Muscle of leg (tissue), 11 donors: ENCODE measurements around the gene PDGFRB. TPM values are rescaled to one million over a fixed set of nuclear protein-coding genes. Genes with fewer than 3 reads are reported as not detected.
A peak's percentile ranks its signal among the peaks of the same experiment; 100 is the strongest.
"Not testable (repeated sequence)": the region's sequence is repeated elsewhere in the genome, so short reads cannot be mapped to it uniquely, and the experiment has no call there.

Experiments used
- DNase-seq: peaks from one replicate; pipeline ENCODE4 v3.0.0; 2013
- H3K27ac ChIP-seq: one replicate; pipeline ENCODE4 v1.5.1; 2013; ENCODE audit warnings: mild to moderate bottlenecking, low read length, control low read depth
- H3K27me3 ChIP-seq: one replicate; pipeline ENCODE4 v1.6.1; 2013; ENCODE audit warnings: low read length; ENCODE audit not compliant: control insufficient read depth, insufficient read depth
- H3K36me3 ChIP-seq: one replicate; pipeline ENCODE4 v1.6.1; 2013; ENCODE audit warnings: low read length; ENCODE audit not compliant: control insufficient read depth, insufficient read depth
- H3K4me1 ChIP-seq: one replicate; pipeline ENCODE4 v1.6.1; 2013; ENCODE audit warnings: low read length; ENCODE audit not compliant: control insufficient read depth, insufficient read depth
- H3K4me3 ChIP-seq: one replicate; pipeline ENCODE4 v1.5.1; 2013; ENCODE audit warnings: low read length, control low read depth
- H3K9me3 ChIP-seq: replicated peaks from 2 replicates; pipeline ENCODE4 v1.6.1; 2013; ENCODE audit warnings: low read depth, low read length; ENCODE audit not compliant: control insufficient read depth
- WGBS: methylation state at CpG from one replicate; pipeline ENCODE4 v1.1.5; 2013; ENCODE audit warnings: missing lambda C conversion rate; ENCODE audit not compliant: insufficient coverage; 5-methylcytosine and 5-hydroxymethylcytosine counted together
- polyA plus RNA-seq, 8 donors: library from polyadenylated mRNA; unstranded; fragments of 120-200 nt; gene quantifications; one replicate each; pipeline versions ENCODE4 v1.2.1 to v1.2.3, GENCODE V29; 2013; ENCODE audit warnings: inconsistent platforms in 1 of 8, low replicate concordance in 1 of 8; ENCODE audit not compliant: insufficient read length in 8 of 8, insufficient read depth in 1 of 8
- total RNA-seq: library from RNA; stranded (reverse); fragments of 120-200 nt; gene quantifications from one replicate; pipeline ENCODE4 v1.2.4, GENCODE V29; 2013

Gene PDGFRB
- total and polyA plus RNA-seq, 9 donors = 109 to 152 (median 129) TPM

DNA sequence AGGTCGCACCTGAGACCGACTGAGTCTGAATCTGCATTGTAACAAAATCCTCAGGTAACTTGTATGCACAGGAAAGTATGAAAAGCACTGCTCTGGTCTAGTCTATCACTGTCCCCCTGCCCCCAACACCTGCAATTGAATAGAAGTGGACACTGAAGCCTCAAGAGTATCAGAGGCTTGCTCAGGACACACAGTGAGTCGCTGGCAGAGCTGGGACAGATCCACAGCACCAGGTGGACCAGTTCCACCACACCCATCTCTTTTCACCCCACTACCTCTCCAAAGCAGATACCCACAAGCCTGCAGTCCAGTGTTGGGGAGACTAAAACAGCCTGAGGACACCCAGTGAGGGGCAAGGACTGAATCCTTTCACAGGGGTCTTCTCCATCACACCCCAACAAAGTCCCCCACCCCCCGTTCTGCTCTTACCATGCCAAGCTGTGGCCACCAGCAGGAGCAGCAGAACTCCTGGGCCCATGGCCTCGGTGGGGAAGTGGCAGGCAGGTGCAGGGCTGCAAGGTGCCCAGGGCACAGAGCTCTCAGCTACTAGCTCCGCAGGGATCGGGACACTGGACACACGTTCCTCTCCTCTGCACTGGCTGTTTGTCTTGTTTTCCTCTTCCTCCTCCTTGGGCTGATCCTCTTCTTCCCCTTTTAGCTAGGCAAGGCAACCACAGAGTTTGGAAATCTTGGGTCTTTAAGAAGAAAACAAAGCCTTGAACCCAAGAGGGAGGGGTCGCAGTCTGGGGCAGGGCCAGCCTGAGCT, 69.5 kb downstream of the PDGFRB start, which contains the start of gene CSF1R:
TSS of gene CSF1R (minus strand) at position 605 of the 766 bp plus-strand sequence. CDS start at position 478, 127 bp downstream.
- peaks cover 10% of the 10 kb centered on the region for H3K4me1 ChIP-seq
- no peak for DNase-seq
- peak within 1 kb of the TSS; percentile 13 for H3K27ac ChIP-seq
- no peaks in the 10 kb centered on the region for H3K9me3 ChIP-seq
- 79% methylated on average over 5 of the region's 9 CpGs for WGBS
- peaks cover 4% of the 10 kb centered on the region for H3K27me3 ChIP-seq
- peak within 1 kb of the TSS; percentile 33 for H3K4me3 ChIP-seq
- no peaks in the 10 kb centered on the region for H3K36me3 ChIP-seq

DNA sequence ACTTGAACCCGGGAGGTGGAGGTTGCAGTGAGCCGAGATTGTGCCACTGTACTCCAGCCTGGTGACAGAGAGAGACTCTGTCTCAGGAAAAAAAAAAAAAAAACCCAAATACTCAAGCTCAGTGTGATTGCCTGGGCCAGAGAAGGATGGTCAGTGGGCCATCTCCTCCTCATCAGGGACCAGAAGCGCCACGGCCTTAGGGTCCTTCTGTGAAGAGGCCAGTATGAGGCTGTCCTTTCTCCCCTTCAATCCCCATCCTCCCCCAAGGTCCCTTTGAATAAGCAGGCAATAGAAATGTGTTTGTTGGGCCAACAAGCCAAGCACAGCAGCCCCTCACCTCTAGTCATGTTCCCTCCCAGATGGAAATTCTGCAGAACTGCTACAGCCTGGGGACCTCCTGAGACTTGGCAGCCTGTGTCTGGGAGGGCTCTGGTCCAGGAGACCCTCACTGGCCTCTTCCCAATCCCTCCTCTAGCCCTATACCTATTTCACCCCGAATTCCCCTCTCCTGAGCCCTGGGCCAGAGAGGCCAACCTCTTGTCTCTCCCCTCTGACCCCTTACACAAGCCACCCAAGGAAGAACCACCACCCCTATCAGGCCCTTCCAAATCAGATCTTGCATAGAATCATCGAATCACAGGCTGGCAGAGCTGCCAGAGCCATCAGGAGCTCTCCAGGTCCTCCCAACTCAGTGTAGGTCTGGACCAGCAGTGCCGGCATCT, 70.3 kb downstream of the PDGFRB start:
- 85% methylated on average over 2 of the region's 7 CpGs for WGBS
- DNase-seq = no peak
- Histone ChIP-seq H3K4me1 (peaks cover 10% of the 10 kb centered on the region), H3K27ac (peak overlapping the region; percentile 13), H3K27me3 (peaks cover 4% of the 10 kb centered on the region), H3K36me3 (no peaks in the 10 kb centered on the region), H3K9me3 (no peaks in the 10 kb centered on the region), H3K4me3 (peak overlapping the region; percentile 33)

DNA sequence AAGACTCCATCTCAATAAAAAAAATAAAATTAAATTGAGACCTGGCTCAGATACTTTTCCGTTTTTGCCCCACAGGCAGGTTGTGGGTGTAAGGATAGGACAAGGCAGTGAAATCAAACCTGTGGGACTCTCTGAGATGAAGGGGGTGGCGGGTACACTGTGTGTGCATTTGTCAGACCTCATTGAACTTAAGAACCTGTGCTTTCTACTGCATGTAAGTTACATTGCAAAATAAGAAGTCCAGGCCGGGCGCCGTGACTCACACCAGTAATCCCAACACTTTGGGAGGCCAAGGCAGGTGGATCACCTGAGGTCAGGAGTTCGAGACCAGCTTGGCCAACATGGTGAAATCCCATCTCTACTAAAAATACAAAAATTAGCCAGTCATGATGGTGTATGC, 70.9 kb downstream of the PDGFRB start:
- not testable (repeated sequence) for H3K27me3 ChIP-seq, DNase-seq, H3K9me3 ChIP-seq, H3K27ac ChIP-seq, H3K36me3 ChIP-seq
- H3K4me3 ChIP-seq = peak overlapping the region; percentile 33
- H3K4me1 ChIP-seq = peaks cover 10% of the 10 kb centered on the region
- WGBS = 61% methylated on average over 4 of the region's 6 CpGs

DNA sequence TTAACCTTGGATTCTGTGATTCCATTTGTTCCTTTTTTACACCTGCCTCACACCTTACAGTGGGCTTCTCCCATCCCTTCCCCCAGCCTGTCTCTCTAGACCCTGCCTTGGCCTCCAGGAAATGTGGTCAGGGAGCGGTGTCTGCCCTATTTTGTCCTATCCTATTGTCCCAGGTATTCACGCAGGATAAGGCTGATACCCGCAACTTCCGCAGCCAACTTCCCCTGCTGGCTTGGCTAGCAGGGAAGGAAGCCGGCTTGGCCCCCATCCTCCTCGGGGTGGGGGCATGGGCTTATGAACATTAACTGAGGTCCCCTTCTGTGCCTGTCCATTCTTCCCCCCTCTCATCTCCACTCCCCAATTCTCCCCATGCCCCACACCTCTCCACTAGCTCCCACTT, 72.8 kb downstream of the PDGFRB start:
- WGBS = 81% methylated on average over 5 of the region's 6 CpGs
- Histone ChIP-seq H3K27me3 (peaks cover 4% of the 10 kb centered on the region), H3K4me1 (peaks cover 10% of the 10 kb centered on the region), H3K27ac (peak overlapping the region; percentile 42), H3K36me3 (no peaks in the 10 kb centered on the region), H3K9me3 (no peaks in the 10 kb centered on the region), H3K4me3 (no peak overlapping the region)
- no peak for DNase-seq

DNA sequence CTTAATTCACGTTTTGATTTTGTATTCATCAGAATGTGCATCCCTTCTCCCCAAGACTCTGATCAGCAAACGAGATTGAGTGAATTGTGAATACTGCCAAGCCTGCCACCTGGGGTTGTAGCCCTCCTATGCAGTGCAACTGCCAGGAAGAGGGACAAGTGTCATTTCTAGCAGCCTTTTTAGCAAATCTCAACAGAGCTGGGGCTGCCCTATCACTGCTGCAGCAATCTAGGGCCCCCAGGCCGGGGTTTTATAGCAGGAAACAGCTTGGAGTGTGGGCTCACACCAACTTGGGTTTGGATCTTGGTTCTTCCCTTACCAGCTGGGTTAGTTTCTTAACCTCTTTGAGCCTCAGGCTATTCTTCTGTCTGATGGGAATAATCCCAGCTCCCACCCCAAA, 73.3 kb downstream of the PDGFRB start:
- WGBS = 32% methylated on average over 2 of the region's 3 CpGs
- Histone ChIP-seq H3K4me1 (peaks cover 10% of the 10 kb centered on the region), H3K27ac (peak overlapping the region; percentile 49), H3K9me3 (no peaks in the 10 kb centered on the region), H3K27me3 (peaks cover 4% of the 10 kb centered on the region), H3K4me3 (no peak overlapping the region), H3K36me3 (no peaks in the 10 kb centered on the region)
- DNase-seq = no peak

DNA sequence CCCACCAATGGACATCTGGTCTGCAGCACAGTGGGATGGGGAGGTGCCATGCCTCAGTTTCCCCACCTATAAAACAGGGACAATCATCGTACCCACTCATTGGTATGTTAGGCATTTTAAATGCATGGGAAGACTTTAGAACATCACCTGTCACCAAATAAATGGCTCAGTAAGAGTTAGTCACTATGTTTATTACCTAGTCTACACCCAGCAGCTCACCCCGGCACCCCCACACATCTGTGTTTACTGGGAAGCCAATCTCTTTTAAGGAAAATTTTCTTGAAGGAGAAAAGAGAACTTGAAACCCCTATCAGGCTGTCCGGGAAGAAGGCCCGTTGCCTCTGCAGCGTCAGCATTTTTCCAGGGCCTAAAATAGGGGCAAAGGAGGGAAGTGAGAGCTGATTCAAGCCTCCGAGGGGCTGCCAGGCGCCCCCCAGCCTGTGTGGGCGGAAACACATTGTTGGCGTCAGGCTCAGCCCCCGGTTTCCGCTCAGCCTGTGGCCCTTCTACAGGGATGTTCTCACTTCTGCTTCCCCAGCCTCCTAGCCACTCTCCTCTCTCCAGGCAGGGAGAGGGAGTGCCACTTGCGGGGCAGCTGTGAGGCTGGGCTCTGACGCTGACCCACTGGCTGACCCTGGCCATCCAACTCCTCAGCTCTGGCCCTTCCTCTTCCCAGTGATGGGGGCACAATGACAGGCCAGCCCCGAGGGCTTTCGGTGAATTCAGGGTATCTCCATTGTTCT, 73.9 kb downstream of the PDGFRB start:
- 8% methylated on average over 12 of the region's 15 CpGs for WGBS
- Histone ChIP-seq H3K27me3 (peaks cover 4% of the 10 kb centered on the region), H3K27ac (peak overlapping the region; percentile 49), H3K4me3 (no peak overlapping the region), H3K9me3 (no peaks in the 10 kb centered on the region), H3K36me3 (no peaks in the 10 kb centered on the region), H3K4me1 (peaks cover 10% of the 10 kb centered on the region)
- peak; percentile 89 for DNase-seq

DNA sequence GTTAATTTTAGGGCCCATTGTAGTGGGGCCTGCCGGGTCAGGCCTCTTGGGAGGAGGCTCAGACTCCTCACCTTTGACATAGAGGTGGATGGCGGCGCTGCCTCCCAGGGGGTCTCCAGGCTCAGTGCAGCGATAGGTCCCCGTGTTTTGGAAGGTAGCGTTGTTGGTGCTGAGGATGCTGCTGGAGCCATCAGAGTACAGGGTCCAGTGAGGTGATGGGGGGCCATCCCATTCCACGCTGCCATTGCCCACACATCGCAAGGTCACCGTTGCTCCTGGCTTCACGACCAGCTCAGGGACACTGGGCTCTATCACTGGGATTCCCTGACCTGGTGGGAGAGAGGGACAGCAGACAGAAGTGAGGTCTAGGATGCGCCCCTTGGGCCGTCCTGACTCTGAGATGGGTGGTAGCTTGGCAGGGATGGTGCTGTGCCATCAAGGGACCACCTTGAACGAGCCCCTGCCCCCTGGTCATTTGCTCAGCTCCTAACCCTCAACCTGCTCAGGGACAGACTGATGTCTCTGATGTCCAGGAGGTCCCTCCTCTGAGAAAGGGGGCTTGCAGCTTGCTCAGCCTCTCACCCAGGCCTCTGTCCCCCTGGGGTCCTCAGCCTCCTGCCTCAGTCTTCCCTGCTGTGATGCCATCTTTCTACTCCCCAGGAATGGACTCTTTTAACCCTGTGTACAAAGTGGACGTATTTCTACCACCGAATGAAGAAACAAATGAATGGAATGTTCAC, 74.8 kb downstream of the PDGFRB start:
- peaks cover 2% of the 10 kb centered on the region for H3K27me3 ChIP-seq
- no peaks in the 10 kb centered on the region for H3K36me3 ChIP-seq
- 89% methylated on average over 12 of the region's 15 CpGs for WGBS
- H3K9me3 ChIP-seq = no peaks in the 10 kb centered on the region
- no peak for DNase-seq
- H3K4me3 ChIP-seq = no peak overlapping the region
- no peak overlapping the region for H3K27ac ChIP-seq
- H3K4me1 ChIP-seq = peaks cover 10% of the 10 kb centered on the region

DNA sequence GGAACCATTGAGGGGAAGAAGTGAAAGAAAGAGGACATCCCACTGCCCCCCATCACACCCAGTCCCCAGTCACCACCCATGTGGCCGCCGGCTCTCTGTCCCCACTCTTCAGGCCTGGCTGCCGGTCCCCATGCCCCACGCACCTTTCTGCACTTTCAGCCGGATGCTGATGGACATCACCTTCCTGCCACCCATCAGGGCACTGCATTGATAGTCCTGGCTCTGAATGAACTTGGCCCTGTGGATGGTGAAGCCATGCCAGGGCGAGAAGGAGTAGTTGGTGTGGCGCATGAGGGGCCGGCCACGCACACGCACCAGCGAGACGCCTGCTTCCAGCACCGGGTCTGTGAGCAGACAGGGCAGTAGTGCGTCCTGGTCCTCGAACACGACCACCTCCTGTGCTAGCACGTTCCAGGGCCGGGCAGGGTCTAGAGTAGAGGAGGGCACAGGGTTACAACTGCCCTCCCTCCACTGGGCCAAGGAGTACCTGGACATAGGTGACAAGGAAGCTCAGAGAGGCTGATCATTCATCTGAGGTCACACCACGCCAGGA, 75.7 kb downstream of the PDGFRB start:
- Histone ChIP-seq H3K9me3 (no peaks in the 10 kb centered on the region), H3K4me3 (no peak overlapping the region), H3K27me3 (peaks cover 2% of the 10 kb centered on the region), H3K27ac (no peak overlapping the region), H3K36me3 (no peaks in the 10 kb centered on the region), H3K4me1 (peaks cover 10% of the 10 kb centered on the region)
- WGBS = 94% methylated on average over 18 of the region's 19 CpGs
- no peak for DNase-seq

DNA sequence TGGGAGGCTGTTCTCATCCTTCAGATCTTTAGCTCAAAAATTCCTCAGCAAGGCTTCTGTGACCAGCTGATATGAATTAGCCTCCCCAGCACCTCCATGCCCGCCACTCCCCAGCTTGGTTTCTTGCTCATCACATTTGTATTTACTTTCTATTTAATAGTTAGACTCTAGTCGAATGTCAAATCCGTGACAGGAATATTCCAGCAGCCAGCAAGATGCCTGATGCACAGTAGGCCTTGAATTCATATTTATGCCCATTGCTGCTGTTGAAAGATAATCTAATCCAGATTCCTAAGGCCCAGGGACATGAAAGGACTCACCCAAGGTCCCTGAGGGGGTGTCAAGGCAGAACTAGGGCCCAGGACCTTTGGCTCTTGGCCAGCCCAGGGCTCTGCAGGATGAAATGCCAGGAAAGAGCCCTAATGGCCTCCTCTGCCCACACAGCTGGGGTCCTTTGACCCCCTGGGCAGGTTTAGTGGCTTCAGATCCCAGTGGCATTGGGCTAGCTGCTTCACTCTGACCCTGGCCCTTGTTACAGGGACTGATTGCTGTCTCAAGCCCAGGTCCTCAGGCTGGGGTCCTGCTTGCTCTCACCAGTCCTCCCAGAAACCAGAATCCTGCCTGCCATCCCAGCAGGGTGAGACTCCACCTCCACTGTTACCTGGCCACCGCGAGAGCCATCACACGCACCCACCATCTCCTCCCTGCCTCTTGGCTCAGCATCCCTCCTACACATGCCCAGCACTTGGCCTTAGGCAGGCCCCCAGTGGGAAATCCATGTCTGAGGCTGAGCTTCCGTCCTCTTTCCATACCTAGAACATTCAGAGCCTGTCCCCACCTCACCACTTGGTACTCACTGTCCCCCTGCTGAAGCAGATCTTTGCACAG, 76.6 kb downstream of the PDGFRB start:
- no peak for DNase-seq
- Histone ChIP-seq H3K27me3 (peaks cover 2% of the 10 kb centered on the region), H3K9me3 (no peaks in the 10 kb centered on the region), H3K27ac (no peak overlapping the region), H3K4me1 (peaks cover 10% of the 10 kb centered on the region), H3K4me3 (no peak overlapping the region), H3K36me3 (no peaks in the 10 kb centered on the region)
- 80% methylated on average over 7 of the region's 7 CpGs for WGBS
